ENCODE results near the gene PRKN. TPM values are rescaled to one million over a fixed set of nuclear protein-coding genes. Genes with fewer than 3 reads are reported as not detected.

The PRKN gene
- total and polyA plus RNA-seq, 9 of the 15 experiments (the other 6 are each of a cell fraction or from before 2014, with no cell fraction given) = 0.03 to 0.96 (median 0.15) TPM; not detected in 2

DNA sequence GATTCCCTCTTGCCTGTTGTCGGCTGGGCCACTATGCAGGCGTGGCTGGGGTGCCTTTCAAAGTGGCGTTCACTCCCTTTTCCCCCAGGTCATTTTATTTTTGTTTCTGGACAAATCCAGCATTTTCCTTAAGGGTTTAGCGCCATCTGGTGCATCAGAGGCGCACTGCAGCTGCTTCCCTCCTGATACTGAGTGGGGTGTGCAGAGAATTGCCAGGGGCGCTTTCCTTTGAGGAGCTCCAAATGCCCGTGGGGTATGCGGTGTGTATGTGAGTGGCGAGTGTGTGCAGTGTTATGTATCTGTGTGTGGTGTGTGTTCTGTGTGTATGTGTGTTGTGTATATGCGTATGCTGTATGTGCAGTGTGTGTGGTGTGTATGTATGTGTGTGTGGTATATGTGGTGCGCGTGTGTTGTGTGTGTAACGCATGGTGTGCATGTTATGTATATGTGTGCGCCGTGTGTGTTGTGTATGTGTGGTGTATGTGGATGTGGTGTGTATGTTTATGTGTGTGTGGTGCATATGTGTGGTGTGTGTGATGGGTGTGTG lies 1353.6 kb downstream of the PRKN start (continued):
- TF ChIP-seq, protein P1, sequence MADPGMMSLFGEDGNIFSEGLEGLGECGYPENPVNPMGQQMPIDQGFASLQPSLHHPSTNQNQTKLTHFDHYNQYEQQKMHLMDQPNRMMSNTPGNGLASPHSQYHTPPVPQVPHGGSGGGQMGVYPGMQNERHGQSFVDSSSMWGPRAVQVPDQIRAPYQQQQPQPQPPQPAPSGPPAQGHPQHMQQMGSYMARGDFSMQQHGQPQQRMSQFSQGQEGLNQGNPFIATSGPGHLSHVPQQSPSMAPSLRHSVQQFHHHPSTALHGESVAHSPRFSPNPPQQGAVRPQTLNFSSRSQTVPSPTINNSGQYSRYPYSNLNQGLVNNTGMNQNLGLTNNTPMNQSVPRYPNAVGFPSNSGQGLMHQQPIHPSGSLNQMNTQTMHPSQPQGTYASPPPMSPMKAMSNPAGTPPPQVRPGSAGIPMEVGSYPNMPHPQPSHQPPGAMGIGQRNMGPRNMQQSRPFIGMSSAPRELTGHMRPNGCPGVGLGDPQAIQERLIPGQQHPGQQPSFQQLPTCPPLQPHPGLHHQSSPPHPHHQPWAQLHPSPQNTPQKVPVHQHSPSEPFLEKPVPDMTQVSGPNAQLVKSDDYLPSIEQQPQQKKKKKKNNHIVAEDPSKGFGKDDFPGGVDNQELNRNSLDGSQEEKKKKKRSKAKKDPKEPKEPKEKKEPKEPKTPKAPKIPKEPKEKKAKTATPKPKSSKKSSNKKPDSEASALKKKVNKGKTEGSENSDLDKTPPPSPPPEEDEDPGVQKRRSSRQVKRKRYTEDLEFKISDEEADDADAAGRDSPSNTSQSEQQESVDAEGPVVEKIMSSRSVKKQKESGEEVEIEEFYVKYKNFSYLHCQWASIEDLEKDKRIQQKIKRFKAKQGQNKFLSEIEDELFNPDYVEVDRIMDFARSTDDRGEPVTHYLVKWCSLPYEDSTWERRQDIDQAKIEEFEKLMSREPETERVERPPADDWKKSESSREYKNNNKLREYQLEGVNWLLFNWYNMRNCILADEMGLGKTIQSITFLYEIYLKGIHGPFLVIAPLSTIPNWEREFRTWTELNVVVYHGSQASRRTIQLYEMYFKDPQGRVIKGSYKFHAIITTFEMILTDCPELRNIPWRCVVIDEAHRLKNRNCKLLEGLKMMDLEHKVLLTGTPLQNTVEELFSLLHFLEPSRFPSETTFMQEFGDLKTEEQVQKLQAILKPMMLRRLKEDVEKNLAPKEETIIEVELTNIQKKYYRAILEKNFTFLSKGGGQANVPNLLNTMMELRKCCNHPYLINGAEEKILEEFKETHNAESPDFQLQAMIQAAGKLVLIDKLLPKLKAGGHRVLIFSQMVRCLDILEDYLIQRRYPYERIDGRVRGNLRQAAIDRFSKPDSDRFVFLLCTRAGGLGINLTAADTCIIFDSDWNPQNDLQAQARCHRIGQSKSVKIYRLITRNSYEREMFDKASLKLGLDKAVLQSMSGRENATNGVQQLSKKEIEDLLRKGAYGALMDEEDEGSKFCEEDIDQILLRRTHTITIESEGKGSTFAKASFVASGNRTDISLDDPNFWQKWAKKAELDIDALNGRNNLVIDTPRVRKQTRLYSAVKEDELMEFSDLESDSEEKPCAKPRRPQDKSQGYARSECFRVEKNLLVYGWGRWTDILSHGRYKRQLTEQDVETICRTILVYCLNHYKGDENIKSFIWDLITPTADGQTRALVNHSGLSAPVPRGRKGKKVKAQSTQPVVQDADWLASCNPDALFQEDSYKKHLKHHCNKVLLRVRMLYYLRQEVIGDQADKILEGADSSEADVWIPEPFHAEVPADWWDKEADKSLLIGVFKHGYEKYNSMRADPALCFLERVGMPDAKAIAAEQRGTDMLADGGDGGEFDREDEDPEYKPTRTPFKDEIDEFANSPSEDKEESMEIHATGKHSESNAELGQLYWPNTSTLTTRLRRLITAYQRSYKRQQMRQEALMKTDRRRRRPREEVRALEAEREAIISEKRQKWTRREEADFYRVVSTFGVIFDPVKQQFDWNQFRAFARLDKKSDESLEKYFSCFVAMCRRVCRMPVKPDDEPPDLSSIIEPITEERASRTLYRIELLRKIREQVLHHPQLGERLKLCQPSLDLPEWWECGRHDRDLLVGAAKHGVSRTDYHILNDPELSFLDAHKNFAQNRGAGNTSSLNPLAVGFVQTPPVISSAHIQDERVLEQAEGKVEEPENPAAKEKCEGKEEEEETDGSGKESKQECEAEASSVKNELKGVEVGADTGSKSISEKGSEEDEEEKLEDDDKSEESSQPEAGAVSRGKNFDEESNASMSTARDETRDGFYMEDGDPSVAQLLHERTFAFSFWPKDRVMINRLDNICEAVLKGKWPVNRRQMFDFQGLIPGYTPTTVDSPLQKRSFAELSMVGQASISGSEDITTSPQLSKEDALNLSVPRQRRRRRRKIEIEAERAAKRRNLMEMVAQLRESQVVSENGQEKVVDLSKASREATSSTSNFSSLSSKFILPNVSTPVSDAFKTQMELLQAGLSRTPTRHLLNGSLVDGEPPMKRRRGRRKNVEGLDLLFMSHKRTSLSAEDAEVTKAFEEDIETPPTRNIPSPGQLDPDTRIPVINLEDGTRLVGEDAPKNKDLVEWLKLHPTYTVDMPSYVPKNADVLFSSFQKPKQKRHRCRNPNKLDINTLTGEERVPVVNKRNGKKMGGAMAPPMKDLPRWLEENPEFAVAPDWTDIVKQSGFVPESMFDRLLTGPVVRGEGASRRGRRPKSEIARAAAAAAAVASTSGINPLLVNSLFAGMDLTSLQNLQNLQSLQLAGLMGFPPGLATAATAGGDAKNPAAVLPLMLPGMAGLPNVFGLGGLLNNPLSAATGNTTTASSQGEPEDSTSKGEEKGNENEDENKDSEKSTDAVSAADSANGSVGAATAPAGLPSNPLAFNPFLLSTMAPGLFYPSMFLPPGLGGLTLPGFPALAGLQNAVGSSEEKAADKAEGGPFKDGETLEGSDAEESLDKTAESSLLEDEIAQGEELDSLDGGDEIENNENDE (IDR thresholded peaks at IDR 0.05; ENCODE audit: low read depth, low read length) = no peak
- TF ChIP-seq ZNF583 (CRISPR knock-in tag; IDR thresholded peaks at IDR 0.05) = no peak
- no peak for TF ChIP-seq POLR3A (IDR thresholded peaks at IDR 0.05; ENCODE audit: borderline replicate concordance, extremely low read depth, insufficient read depth, insufficient read length)
- peak; percentile 97 for TF ChIP-seq TSC22D4 (tag; IDR thresholded peaks at IDR 0.05)
- TF ChIP-seq STAT5B (CRISPR knock-in tag; IDR thresholded peaks at IDR 0.05) = no peak
- TF ChIP-seq LEF1 (IDR thresholded peaks at IDR 0.05) = no peak
- TF ChIP-seq ZNF23 (CRISPR knock-in tag; IDR thresholded peaks at IDR 0.05) = no peak
- TF ChIP-seq, protein P2, sequence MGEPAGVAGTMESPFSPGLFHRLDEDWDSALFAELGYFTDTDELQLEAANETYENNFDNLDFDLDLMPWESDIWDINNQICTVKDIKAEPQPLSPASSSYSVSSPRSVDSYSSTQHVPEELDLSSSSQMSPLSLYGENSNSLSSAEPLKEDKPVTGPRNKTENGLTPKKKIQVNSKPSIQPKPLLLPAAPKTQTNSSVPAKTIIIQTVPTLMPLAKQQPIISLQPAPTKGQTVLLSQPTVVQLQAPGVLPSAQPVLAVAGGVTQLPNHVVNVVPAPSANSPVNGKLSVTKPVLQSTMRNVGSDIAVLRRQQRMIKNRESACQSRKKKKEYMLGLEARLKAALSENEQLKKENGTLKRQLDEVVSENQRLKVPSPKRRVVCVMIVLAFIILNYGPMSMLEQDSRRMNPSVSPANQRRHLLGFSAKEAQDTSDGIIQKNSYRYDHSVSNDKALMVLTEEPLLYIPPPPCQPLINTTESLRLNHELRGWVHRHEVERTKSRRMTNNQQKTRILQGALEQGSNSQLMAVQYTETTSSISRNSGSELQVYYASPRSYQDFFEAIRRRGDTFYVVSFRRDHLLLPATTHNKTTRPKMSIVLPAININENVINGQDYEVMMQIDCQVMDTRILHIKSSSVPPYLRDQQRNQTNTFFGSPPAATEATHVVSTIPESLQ (CRISPR knock-in tag; IDR thresholded peaks at IDR 0.05) = no peak
- no peak for TF ChIP-seq ADNP (tag; IDR thresholded peaks at IDR 0.05)
- TF ChIP-seq HMG20A (CRISPR knock-in tag; conservative IDR thresholded peaks at IDR 0.05) = no peak
- no peak for TF ChIP-seq MTA1 (IDR thresholded peaks at IDR 0.05; ENCODE audit: borderline replicate concordance)
- TF ChIP-seq RBM34 (IDR thresholded peaks at IDR 0.05; ENCODE audit: borderline replicate concordance, insufficient read depth, low read length) = no peak
- TF ChIP-seq, protein P3, sequence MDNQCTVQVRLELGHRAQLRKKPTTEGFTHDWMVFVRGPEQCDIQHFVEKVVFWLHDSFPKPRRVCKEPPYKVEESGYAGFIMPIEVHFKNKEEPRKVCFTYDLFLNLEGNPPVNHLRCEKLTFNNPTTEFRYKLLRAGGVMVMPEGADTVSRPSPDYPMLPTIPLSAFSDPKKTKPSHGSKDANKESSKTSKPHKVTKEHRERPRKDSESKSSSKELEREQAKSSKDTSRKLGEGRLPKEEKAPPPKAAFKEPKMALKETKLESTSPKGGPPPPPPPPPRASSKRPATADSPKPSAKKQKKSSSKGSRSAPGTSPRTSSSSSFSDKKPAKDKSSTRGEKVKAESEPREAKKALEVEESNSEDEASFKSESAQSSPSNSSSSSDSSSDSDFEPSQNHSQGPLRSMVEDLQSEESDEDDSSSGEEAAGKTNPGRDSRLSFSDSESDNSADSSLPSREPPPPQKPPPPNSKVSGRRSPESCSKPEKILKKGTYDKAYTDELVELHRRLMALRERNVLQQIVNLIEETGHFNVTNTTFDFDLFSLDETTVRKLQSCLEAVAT (IDR thresholded peaks at IDR 0.05) = peak; percentile 82 to 90; a peak in 3 of 4 replicates
- peak; percentile 65; the same call in 1 of the 2 replicates for TF ChIP-seq MIER1 (IDR thresholded peaks at IDR 0.05; ENCODE audit: low read depth)
